ENCODE results near the gene ANKEF1. TPM values are rescaled to one million over a fixed set of nuclear protein-coding genes. Genes with fewer than 3 reads are reported as not detected.

Gene ANKEF1
- total RNA-seq, 1 donor from 2014 or later = 4.2 TPM

DNA sequence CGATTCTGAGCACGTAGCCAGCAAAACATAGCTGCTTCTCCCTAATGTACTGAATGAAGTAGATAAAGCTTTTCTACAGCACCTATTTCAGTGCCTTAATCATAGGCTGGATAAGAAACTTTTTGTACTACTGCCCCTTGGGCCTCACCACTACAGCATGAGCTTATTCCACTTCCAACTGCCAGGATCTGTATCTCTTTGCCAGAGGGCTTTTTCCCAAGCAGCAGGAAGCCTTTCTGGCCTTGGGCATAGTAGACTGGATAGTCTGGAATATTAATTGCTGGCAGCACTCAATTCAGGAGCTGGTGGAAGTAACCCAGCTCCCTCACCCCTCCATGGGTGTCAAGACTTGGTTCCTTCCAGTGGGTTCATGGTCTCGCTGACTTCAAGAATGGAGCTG is 43.6 kb downstream of the ANKEF1 start:
- Histone ChIP-seq H3K4me3 (ENCODE audit: low read depth, low read length) (no peak overlapping the region), H3K36me3 (ENCODE audit: control insufficient read depth, insufficient read depth, low read length) (no peaks in the 10 kb centered on the region), H3K27me3 (ENCODE audit: control insufficient read depth, insufficient read depth, low read length) (no peaks in the 10 kb centered on the region)
- DNase-seq (ENCODE audit: low read depth) = no peak
- no peak for FAIRE-seq
- TF ChIP-seq, protein P1, sequence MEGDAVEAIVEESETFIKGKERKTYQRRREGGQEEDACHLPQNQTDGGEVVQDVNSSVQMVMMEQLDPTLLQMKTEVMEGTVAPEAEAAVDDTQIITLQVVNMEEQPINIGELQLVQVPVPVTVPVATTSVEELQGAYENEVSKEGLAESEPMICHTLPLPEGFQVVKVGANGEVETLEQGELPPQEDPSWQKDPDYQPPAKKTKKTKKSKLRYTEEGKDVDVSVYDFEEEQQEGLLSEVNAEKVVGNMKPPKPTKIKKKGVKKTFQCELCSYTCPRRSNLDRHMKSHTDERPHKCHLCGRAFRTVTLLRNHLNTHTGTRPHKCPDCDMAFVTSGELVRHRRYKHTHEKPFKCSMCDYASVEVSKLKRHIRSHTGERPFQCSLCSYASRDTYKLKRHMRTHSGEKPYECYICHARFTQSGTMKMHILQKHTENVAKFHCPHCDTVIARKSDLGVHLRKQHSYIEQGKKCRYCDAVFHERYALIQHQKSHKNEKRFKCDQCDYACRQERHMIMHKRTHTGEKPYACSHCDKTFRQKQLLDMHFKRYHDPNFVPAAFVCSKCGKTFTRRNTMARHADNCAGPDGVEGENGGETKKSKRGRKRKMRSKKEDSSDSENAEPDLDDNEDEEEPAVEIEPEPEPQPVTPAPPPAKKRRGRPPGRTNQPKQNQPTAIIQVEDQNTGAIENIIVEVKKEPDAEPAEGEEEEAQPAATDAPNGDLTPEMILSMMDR (IDR thresholded peaks at IDR 0.05; ENCODE audit: insufficient read depth, low read length, severe bottlenecking) = no peak

GRCh38 chr20:10079964-10080363 is 45.2 kb downstream of the ANKEF1 start:
- H3K27me3 ChIP-seq (ENCODE audit: control insufficient read depth, insufficient read depth, low read length) = no peaks in the 10 kb centered on the region
- H3K4me3 ChIP-seq (ENCODE audit: low read depth, low read length) = no peak overlapping the region
- TF ChIP-seq, protein P1 (IDR thresholded peaks at IDR 0.05; ENCODE audit: insufficient read depth, low read length, severe bottlenecking) = no peak
- peak; percentile 96 for FAIRE-seq
- peak; percentile 100 for DNase-seq (ENCODE audit: low read depth)
- no peaks in the 10 kb centered on the region for H3K36me3 ChIP-seq (ENCODE audit: control insufficient read depth, insufficient read depth, low read length)

DNA sequence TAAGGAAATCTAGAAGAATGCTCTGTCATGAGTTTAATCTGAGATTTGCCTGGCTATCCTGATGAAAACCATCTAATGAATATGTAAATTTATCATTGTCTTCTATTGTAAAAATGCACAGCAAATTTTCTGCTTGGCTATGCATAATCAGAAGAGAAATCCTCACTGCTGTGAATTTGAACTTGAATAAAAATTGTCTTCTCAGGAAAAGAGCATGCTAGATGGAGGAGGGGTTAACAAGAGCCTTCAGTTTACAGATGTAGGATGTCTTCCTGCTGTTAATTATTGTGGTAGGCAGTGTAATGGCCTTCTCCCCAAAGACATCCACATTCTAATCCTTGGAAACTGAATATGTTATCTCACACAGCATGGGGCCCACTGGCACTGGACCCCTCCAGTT is 45.8 kb downstream of the ANKEF1 start:
- no peaks in the 10 kb centered on the region for H3K36me3 ChIP-seq (ENCODE audit: control insufficient read depth, insufficient read depth, low read length)
- H3K4me3 ChIP-seq (ENCODE audit: low read depth, low read length) = no peak overlapping the region
- DNase-seq (ENCODE audit: low read depth) (no peak), FAIRE-seq (no peak)
- TF ChIP-seq, protein P1 (IDR thresholded peaks at IDR 0.05; ENCODE audit: insufficient read depth, low read length, severe bottlenecking) = no peak
- no peaks in the 10 kb centered on the region for H3K27me3 ChIP-seq (ENCODE audit: control insufficient read depth, insufficient read depth, low read length)

DNA sequence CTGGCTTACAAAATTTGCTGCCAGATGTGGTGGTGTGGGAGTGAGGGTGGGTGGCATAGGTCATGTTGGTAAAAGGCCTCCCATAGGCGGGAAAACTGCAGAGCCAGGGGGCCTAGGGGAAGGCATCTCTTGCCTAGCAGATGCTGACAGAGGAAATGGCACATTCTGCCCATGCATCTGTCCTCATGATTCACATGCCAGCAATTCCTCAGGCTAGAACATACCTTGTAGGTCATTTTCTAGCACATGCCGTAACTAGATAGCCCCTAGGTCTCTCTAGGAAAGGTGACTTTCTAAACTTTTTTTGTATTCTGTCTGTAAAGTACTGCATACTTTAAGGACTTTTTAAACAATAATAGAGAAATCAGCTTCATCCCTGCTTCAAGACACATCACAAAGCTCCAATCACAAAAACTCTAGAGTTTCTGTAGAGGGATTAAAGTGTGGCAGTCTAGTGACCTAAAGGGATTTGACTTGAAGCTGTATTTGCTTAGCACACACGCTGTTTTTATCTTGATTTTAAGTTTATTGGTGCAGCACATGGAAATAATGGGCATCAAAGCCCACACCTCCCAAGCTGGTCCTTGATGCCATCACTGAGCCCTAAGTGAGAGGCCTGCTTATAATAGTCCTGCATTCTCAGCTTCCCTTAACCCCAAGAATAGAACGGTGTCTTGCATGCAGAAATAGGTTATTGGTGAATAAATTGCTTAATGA is 55.2 kb downstream of the ANKEF1 start:
- no peak for FAIRE-seq
- TF ChIP-seq, protein P1 (IDR thresholded peaks at IDR 0.05; ENCODE audit: insufficient read depth, low read length, severe bottlenecking) = no peak
- H3K36me3 ChIP-seq (ENCODE audit: control insufficient read depth, insufficient read depth, low read length) = no peaks in the 10 kb centered on the region
- H3K4me3 ChIP-seq (ENCODE audit: low read depth, low read length) = no peak overlapping the region
- DNase-seq (ENCODE audit: low read depth) = peak; percentile 50
- H3K27me3 ChIP-seq (ENCODE audit: control insufficient read depth, insufficient read depth, low read length) = no peaks in the 10 kb centered on the region

- FAIRE-seq = no peak
- peak; percentile 74 for DNase-seq (ENCODE audit: low read depth)
- TF ChIP-seq, protein P1 (IDR thresholded peaks at IDR 0.05; ENCODE audit: insufficient read depth, low read length, severe bottlenecking) = peak; percentile 83
- Histone ChIP-seq H3K4me3 (ENCODE audit: low read depth, low read length) (no peak overlapping the region), H3K36me3 (ENCODE audit: control insufficient read depth, insufficient read depth, low read length) (no peaks in the 10 kb centered on the region), H3K27me3 (ENCODE audit: control insufficient read depth, insufficient read depth, low read length) (no peaks in the 10 kb centered on the region)
These were observed 55.9 kb downstream of the ANKEF1 start for GRCh38 chr20:10090588-10091166.

Data from bronchial epithelial cell (primary cell).